SKM-1 (cell line): ENCODE measurements around the gene YY1.

Source experiments
- DNase-seq: peaks from one replicate; lab custom pipeline; 2025; ENCODE audit not compliant: unreplicated experiment; lab: John Stamatoyannopoulos, UW

Gene YY1

GRCh38 chr14:100312877-100313400 is 74.0 kb downstream of the YY1 start:
- no peak for DNase-seq

DNA sequence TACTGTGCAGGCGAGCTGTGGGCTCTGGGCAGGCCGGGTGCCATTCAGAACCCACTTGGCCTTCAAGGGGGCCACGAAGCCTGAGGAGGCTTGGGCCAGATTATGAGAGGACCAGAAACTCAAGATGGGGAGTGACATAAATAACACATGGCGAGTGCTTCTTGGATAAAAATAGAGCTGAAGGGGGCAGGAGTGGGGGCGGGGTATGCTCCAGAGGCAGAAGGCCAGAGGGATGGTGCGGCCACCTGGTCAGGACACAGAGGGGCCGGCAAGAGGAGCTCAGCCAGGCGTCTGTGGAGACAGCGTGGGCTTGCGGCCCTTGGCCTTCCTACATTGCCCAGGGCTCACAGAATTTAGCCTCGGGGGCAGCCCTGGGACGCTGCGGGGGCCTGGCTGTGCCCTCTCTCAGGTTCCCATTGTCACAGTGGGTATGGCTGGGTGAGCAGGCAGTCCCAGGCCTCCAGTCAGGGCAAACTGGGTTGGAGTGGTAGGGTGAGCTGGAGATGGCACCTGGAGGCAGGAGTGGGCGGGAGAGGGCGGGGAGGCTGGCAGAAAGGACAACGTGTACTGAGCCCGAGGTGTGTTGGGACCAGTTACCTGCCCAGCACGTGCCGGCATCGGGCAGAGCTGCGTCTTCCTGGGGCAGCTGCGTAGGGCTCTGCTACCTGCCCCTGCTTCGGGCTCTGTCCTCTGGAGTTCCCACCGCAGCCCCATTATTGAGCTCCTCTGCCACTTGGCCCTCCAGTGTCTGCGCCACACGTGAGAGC is 74.7 kb downstream of the YY1 start:
- no peak for DNase-seq

GRCh38 chr14:100314724-100315123 is 75.8 kb downstream of the YY1 start:
- DNase-seq = no peak

- DNase-seq = no peak
These were observed 78.4 kb downstream of the YY1 start for GRCh38 chr14:100317389-100317788.

DNA sequence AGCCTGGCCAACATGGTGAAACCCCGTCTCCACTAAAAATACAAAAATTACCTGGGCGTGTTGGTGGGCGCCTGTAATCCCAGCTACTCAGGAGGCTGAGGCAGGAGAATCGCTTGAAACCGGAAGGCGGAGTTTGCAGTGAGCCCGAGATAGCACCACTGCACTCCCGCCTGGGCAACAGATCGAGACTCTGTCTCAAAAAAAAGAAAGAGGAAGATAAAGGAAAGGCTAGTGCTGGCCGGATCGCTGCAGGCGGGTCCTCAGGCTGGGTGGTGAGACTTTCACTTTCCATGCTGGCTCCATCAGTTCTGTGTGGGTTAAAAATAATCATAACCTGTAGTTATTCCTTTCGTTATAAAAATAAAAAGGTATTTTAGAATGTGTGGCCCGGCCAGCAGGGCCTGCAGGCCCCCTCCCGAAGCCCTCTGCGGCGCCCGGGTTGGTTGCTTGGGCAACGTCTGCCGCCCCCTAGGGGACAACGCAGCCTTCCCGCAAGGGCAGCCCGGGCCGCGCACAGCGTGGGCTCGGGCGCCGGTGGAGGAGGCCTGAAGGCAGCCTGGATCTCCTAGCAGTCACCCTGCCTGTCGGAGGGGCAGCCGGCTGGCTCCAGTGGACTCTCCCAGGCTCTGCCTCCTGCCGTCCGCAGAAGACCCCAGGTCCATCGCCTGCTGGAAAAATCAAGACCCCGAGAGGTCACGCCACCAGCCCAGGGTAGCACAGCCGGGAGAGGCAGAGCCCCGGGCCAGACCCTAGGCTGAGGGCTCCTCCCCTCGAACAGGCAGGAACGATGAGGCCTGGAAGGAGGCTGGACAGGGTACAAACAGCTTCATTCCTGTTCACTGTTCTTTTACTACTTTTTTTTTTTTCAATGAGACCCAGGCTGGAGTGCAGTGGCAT is 79.2 kb downstream of the YY1 start:
- DNase-seq = no peak

GRCh38 chr14:100320157-100320856 is 81.4 kb downstream of the YY1 start:
- no peak for DNase-seq

DNA sequence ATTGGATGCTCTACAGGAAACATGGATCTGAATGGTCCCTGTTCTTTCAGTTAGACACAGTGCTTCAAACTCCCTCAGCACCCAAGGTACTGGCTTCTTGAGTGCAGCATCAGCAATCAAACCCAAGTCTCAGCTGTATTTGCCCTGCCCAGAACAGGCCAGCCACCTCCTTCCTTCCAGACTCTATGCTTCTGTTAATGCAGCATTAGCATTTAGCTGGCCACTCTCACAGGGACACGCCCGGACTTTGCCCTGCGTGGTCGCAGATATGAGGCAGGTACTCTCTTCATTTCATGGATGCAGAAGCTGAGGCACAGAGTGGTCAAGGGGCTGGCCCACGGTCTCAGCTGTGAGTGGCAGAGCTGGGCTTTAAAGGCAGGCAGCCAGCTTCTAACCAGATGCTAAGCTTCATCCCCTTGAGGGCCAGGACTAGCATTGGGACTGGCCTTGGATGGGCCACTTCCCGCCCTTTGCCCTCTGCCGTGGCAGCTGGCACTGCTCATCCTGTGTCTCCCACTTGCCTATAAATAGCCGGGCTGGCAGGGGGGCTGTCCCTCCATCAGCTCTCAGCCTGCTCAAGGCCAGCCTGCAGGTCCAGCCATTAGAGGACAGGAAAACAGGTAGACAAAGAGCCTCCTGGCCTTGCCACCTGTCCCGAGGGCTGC is 82.7 kb downstream of the YY1 start:
- no peak for DNase-seq

- no peak for DNase-seq
These were observed 83.4 kb downstream of the YY1 start for GRCh38 chr14:100322138-100322957.

GRCh38 chr14:100323121-100323941 is 84.4 kb downstream of the YY1 start, which contains the start of gene SLC25A47:
SLC25A47 (plus strand) TSS chr14:100323339; CDS start chr14:100323415, 76 bp downstream.
- DNase-seq = no peak

DNA sequence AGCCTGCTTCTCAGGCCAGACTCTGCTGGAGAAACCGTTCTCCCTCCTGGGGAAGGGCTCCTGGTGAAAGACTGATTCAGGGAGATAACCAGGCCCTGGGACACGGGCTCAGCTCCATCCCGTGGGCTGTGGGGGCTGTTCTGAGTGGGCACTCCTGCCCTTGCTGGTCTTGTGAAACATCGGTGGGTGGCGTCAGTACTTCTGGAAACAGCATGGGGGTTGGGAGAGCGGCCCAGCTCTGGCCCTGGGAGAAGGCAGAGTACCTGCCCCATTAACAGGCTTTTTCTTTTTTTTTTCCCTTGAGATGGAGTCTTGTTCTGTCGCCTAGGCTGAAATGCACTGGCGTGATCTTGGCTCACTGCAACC is 85.0 kb downstream of the YY1 start:
- no peak for DNase-seq

GRCh38 chr14:100325231-100325632 is 86.3 kb downstream of the YY1 start:
- no peak for DNase-seq

GRCh38 chr14:100325958-100326357 is 87.0 kb downstream of the YY1 start:
- DNase-seq = no peak

DNA sequence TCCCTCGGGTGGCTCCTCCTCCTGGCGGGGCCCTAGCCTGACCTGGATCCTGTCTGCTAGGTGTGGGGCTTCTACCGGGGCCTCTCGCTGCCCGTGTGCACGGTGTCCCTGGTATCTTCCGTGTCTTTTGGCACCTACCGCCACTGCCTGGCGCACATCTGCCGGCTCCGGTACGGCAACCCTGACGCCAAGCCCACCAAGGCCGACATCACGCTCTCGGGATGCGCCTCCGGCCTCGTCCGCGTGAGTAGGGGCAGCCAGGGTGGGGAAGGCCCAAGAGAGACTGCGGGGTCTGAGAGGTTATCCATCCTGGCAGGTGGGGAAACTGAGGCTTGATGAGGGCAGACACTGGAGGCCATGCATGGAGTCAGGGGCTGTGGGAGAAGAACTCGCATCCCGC is 88.2 kb downstream of the YY1 start:
- DNase-seq = no peak

DNA sequence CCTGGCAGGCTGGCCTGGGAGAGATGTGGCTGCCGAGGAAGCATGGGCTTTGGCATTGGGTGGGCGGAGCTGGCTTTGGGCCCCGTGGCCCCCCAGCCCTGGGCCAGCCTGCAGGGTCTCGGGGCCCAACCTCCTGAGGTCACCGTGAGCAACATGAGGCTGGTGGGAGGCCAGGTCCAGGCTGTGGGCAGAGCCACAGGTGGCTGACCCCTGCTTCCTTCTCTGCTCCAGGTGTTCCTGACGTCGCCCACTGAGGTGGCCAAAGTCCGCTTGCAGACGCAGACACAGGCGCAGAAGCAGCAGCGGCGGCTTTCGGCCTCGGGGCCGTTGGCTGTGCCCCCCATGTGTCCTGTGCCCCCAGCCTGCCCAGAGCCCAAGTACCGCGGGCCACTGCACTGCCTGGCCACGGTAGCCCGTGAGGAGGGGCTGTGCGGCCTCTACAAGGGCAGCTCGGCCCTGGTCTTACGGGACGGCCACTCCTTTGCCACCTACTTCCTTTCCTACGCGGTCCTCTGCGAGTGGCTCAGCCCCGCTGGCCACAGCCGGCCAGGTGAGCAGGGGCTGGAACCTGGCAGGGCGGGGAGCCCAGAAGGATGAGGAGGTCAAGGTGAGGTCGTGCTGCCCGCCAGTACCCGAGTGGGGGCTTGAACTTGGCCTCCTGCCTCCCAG is 89.7 kb downstream of the YY1 start:
- no peak for DNase-seq

DNA sequence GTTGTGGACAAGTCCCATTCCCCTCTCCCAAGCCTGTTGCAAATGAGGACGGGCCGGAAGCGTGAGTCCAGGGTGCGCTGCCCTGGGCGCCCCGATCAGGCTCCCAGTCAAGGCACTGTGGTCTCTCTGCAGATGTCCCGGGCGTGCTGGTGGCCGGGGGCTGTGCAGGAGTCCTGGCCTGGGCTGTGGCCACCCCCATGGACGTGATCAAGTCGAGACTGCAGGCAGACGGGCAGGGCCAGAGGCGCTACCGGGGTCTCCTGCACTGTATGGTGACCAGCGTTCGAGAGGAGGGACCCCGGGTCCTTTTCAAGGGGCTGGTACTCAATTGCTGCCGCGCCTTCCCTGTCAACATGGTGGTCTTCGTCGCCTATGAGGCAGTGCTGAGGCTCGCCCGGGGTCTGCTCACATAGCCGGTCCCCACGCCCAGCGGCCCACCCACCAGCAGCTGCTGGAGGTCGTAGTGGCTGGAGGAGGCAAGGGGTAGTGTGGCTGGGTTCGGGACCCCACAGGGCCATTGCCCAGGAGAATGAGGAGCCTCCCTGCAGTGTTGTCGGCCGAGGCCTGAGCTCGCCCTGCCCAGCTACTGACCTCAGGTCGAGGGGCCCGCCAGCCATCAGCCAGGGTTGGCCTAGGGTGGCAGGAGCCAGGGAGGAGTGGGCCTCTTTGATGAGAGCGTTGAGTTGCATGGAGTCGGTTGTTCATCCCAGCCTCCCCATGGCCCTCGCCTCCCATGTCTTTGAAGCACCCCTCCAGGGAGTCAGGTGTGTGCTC is 90.5 kb downstream of the YY1 start:
- no peak for DNase-seq

- no peak for DNase-seq
These were observed 91.0 kb downstream of the YY1 start for GRCh38 chr14:100330007-100330344.

DNA sequence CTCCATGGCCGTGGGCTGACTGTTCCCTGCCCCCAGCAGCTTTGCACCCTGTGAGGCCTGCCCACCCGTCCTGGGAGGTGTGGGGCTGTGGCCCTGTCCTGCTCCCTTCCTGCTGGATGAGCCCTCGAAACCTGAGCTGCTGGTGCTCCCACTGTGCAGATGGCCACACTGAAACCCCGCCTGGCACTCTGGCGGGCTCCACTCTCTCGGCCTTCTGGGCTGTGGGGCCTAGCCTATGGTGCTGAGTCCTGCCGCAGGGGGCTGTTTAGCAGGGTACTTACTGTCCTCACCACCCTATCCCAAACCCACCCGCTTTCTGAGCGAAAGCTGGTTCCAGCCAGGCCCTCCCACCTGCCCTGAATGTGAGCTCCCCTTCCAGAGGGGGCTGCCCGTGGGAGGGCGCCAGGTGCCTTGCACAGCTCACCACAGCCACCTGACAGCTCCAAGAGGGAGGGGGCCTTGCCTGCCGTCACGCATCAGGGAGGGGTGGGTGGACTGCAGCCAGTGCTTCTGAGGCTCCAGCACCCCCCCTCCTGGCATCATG is 91.5 kb downstream of the YY1 start:
- no peak for DNase-seq
